ENCODE results near the gene DIDO1.

DNA sequence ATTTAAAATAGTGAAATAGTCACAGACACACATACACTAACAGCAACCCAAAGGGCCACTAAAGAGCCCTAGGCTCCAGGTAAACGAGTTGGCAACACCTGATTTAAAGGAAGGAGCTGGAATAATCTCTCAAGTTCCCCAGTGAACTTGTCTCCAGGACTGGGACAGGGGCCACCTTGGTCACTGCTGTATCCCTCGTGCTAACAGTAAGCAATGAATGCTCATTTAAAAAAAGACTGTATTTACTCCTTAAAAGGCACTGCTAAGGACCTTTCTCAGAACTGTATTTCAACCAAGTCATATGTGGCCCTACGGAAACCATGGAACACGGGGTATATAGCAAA lies 1.3 kb downstream of the DIDO1 start:
- no peak for TF ChIP-seq POLR2A (IDR thresholded peaks at IDR 0.05)
- no peak for TF ChIP-seq POLR2AphosphoS5 (IDR thresholded peaks at IDR 0.05)
- TF ChIP-seq, protein P1, sequence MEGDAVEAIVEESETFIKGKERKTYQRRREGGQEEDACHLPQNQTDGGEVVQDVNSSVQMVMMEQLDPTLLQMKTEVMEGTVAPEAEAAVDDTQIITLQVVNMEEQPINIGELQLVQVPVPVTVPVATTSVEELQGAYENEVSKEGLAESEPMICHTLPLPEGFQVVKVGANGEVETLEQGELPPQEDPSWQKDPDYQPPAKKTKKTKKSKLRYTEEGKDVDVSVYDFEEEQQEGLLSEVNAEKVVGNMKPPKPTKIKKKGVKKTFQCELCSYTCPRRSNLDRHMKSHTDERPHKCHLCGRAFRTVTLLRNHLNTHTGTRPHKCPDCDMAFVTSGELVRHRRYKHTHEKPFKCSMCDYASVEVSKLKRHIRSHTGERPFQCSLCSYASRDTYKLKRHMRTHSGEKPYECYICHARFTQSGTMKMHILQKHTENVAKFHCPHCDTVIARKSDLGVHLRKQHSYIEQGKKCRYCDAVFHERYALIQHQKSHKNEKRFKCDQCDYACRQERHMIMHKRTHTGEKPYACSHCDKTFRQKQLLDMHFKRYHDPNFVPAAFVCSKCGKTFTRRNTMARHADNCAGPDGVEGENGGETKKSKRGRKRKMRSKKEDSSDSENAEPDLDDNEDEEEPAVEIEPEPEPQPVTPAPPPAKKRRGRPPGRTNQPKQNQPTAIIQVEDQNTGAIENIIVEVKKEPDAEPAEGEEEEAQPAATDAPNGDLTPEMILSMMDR (IDR thresholded peaks at IDR 0.05): no peak
